DND-41 (cell line): ENCODE results near the gene SHB.
"Not testable (repeated sequence)": the region's sequence is repeated elsewhere in the genome, so short reads cannot be mapped to it uniquely, and the experiment has no call there.

ENCODE experiments used
- ATAC-seq: fragments of 200-7000 bp; cut with Tn5 transposase; 3 replicates; pipeline ENCODE4 v1.9.1; 2021; ENCODE audit warnings: low read depth; ENCODE audit not compliant: insufficient read depth
- DNase-seq: peaks from one replicate; pipeline ENCODE4 v3.0.0-alpha.2; 2020
- H2AFZ ChIP-seq: 2 replicates; pipeline ENCODE4 v1.6.0; 2012; ENCODE audit warnings: low read depth, low read length
- H3K27ac ChIP-seq: 2 replicates; pipeline ENCODE4 v1.5.1; 2012; ENCODE audit warnings: low read length, inconsistent platforms
- H3K27me3 ChIP-seq: fragments of 200-600 bp; sonication (generic); 2 replicates; pipeline ENCODE4 v1.6.0; 2012; ENCODE audit warnings: low read length, mild to moderate bottlenecking, inconsistent platforms; ENCODE audit not compliant: insufficient read depth, poor library complexity
- H3K36me3 ChIP-seq: 2 replicates; pipeline ENCODE4 v1.5.1; 2012; ENCODE audit warnings: low read length, inconsistent platforms; ENCODE audit not compliant: insufficient read depth
- H3K4me1 ChIP-seq: 2 replicates; pipeline ENCODE4 v1.5.1; 2012; ENCODE audit warnings: mild to moderate bottlenecking, low read length; ENCODE audit not compliant: insufficient read depth
- H3K4me2 ChIP-seq: 2 replicates; pipeline ENCODE4 v1.6.0; 2012; ENCODE audit warnings: mild to moderate bottlenecking, moderate library complexity, low read length, inconsistent platforms; ENCODE audit not compliant: insufficient read depth
- H3K4me3 ChIP-seq, 2 experiments: fragments of 200-600 bp in 1 of 2; shearing (Covaris generic) in 1 of 2; 2 replicates each; pipeline ENCODE4 v1.5.1; 2012 to 2016; ENCODE audit warnings: inconsistent platforms in 2 of 2, low read length in 2 of 2, mild to moderate bottlenecking in 2 of 2, low read depth in 1 of 2, moderate library complexity in 1 of 2
- H3K79me2 ChIP-seq: 2 replicates; pipeline ENCODE4 v1.6.0; 2012; ENCODE audit warnings: low read length, inconsistent platforms; ENCODE audit not compliant: insufficient read depth
- H3K9ac ChIP-seq: 2 replicates; pipeline ENCODE4 v1.6.0; 2012; ENCODE audit warnings: low read depth, mild to moderate bottlenecking, inconsistent platforms, low read length, moderate library complexity
- H3K9me3 ChIP-seq: 2 replicates; pipeline ENCODE4 v1.5.1; 2012; ENCODE audit warnings: low read length, moderate library complexity, mild to moderate bottlenecking, inconsistent platforms; ENCODE audit not compliant: insufficient read depth, severe bottlenecking
- H4K20me1 ChIP-seq: 2 replicates; pipeline ENCODE4 v1.6.0; 2012; ENCODE audit warnings: low read length; ENCODE audit not compliant: insufficient read depth
- CTCF ChIP-seq: IDR thresholded peaks from 2 replicates; pipeline ENCODE4 v1.5.1; 2012; ENCODE audit warnings: borderline replicate concordance, low read length, moderate library complexity, mild to moderate bottlenecking; ENCODE audit not compliant: poor library complexity, severe bottlenecking; ENCODE audit errors: extremely low read depth
- EZH2 ChIP-seq: IDR thresholded peaks from 3 replicates; pipeline ENCODE4 v1.6.1; 2012; ENCODE audit warnings: borderline replicate concordance, low read depth, mild to moderate bottlenecking, moderate library complexity, low read length, inconsistent platforms; ENCODE audit not compliant: severe bottlenecking

The SHB gene

DNA sequence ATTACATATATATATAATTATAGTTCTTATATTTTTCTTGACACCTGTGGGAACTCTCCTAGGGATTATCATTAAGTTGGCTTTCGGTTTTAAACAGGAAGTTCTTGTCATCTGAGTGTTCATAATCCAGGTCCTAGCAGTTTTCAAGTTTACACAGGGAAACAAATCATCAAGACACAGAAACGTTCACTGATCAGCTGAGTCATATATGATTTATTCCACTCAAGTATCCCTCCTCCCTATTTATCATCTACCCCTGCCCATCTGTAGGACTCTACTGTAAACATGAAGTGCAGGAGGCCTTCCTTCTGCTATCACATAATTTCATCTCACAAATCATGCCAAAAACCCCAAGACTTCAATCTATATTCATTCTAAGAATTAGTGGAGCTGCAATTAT is 171.4 kb downstream of the SHB start:
- Histone ChIP-seq H3K36me3 (peaks cover 41% of the 10 kb centered on the region), H3K4me2 (no peak overlapping the region), H4K20me1 (peaks cover 3% of the 10 kb centered on the region; the same call in 1 of the 2 replicates), H3K27ac (no peak overlapping the region), H3K4me1 (peaks cover 12% of the 10 kb centered on the region), H3K4me3 (no peak overlapping the region), H3K9ac (no peak overlapping the region), H3K9me3 (no peaks in the 10 kb centered on the region), H3K79me2 (peaks cover 24% of the 10 kb centered on the region), H3K27me3 (no peaks in the 10 kb centered on the region), H2AFZ (no peak overlapping the region)
- DNase-seq (no peak), ATAC-seq (no peak)
- TF ChIP-seq EZH2 = no peak
- no peak for TF ChIP-seq CTCF

- Histone ChIP-seq H3K9me3 (no peaks in the 10 kb centered on the region), H3K4me3 (no peak overlapping the region), H3K79me2 (peaks cover 3% of the 10 kb centered on the region; the same call in 1 of the 2 replicates), H2AFZ (no peak overlapping the region), H3K27ac (no peak overlapping the region), H3K36me3 (peaks cover 45% of the 10 kb centered on the region), H4K20me1 (peaks cover 3% of the 10 kb centered on the region; the same call in 1 of the 2 replicates), H3K4me2 (no peak overlapping the region), H3K9ac (no peak overlapping the region), H3K4me1 (no peaks in the 10 kb centered on the region), H3K27me3 (no peaks in the 10 kb centered on the region)
- ATAC-seq (no peak), DNase-seq (no peak)
- TF ChIP-seq CTCF (no peak), EZH2 (no peak)
These were observed 177.0 kb downstream of the SHB start for GRCh38 chr9:37892063-37892462.

DNA sequence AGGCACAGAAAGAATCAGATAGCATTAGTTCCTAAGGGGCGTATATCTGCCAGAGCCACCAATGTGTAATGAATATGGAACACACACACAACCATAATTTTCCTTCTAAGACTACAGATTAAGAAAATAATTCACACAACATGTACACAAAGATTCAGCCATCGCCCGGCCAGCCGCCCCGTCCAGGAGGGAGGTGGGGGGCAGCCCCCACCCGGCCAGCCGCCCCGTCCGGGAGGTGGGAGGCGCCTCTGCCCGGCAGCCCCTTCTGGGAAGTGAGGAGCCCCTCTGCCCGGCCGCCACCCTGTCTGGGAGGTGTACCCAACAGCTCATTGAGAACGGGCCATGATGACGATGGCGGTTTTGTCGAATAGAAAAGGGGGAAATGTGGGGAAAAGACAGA is 178.0 kb downstream of the SHB start:
- H4K20me1 ChIP-seq, H2AFZ ChIP-seq, H3K9ac ChIP-seq, H3K9me3 ChIP-seq, H3K27me3 ChIP-seq, ATAC-seq, DNase-seq, H3K79me2 ChIP-seq, H3K4me3 ChIP-seq, H3K4me2 ChIP-seq, H3K27ac ChIP-seq, H3K4me1 ChIP-seq: not testable (repeated sequence)
- H3K36me3 ChIP-seq = peaks cover 43% of the 10 kb centered on the region

GRCh38 chr9:37889536-37889935 is 179.5 kb downstream of the SHB start:
- TF ChIP-seq CTCF = no peak
- TF ChIP-seq EZH2 = no peak
- ATAC-seq (no peak), DNase-seq (no peak)
- Histone ChIP-seq H3K4me2 (no peak overlapping the region), H4K20me1 (no peaks in the 10 kb centered on the region), H3K4me1 (no peaks in the 10 kb centered on the region), H3K27ac (no peak overlapping the region), H3K4me3 (no peak overlapping the region), H3K27me3 (no peaks in the 10 kb centered on the region), H3K36me3 (peaks cover 32% of the 10 kb centered on the region), H3K9ac (no peak overlapping the region), H3K79me2 (peaks cover 3% of the 10 kb centered on the region; the same call in 1 of the 2 replicates), H3K9me3 (no peaks in the 10 kb centered on the region), H2AFZ (no peak overlapping the region)

GRCh38 chr9:37887977-37888583 is 180.9 kb downstream of the SHB start:
- ATAC-seq, H3K27ac ChIP-seq, H3K4me1 ChIP-seq, H2AFZ ChIP-seq, H3K27me3 ChIP-seq, H3K9ac ChIP-seq, H3K79me2 ChIP-seq, H4K20me1 ChIP-seq, DNase-seq, H3K9me3 ChIP-seq, H3K4me2 ChIP-seq, H3K4me3 ChIP-seq: not testable (repeated sequence)
- H3K36me3 ChIP-seq = peaks cover 21% of the 10 kb centered on the region
